ENCODE data around the gene AKR1C3.

- no peak for TF ChIP-seq POLR2A (IDR thresholded peaks at IDR 0.05; ENCODE audit: low read depth, low read length)
- no peak for TF ChIP-seq CTCF (conservative IDR thresholded peaks at IDR 0.05; ENCODE audit: low read depth, low read length)
- TF ChIP-seq RFX5 (IDR thresholded peaks at IDR 0.05; ENCODE audit: low read depth, low read length): no peak
- no peak for TF ChIP-seq MAFK (IDR thresholded peaks at IDR 0.05; ENCODE audit: low read depth, low read length)
Observed at GRCh38 chr10:5108658-5109416, 14.6 kb downstream of the AKR1C3 start.
